ENCODE results near the gene MINPP1.

- no peak for TF ChIP-seq CTCF (IDR thresholded peaks at IDR 0.05)
- TF ChIP-seq POLR2A (IDR thresholded peaks at IDR 0.05) = no peak
- no peak for TF ChIP-seq POLR2AphosphoS5 (IDR thresholded peaks at IDR 0.05; ENCODE audit: insufficient read depth in 1 of 2, low read depth in 1 of 2)
Measured at GRCh38 chr10:87538092-87539015, 33.7 kb downstream of the MINPP1 start.

Measured in vagina (tissue), 2 donors.